SK-N-SH (cell line): ENCODE data around the gene AQP3. TPM values are rescaled to one million over a fixed set of nuclear protein-coding genes. Genes with fewer than 3 reads are reported as not detected.
"Not testable (repeated sequence)": the region's sequence is repeated elsewhere in the genome, so short reads cannot be mapped to it uniquely, and the experiment has no call there.

Source experiments
- CTCF ChIA-PET: fragments of 300-600, 350-600 bp; formaldehyde crosslinking; extraction: SDS; loops from one replicate; lab custom pipeline; 2021; lab: Yijun Ruan, JAX
- POLR2A ChIA-PET: fragments of 350-600 bp; sonication (Branson Sonifier 250); formaldehyde crosslinking; extraction: SDS; loops from one replicate; lab custom pipeline; 2020; ENCODE audit warnings: antibody characterized with exemption, inconsistent platforms; lab: Yijun Ruan, JAX
- DNase-seq: peaks from one replicate; pipeline ENCODE4 v3.0.0; 2012
- H2AFZ ChIP-seq: fragments of 200-600 bp; sonication (generic); 2 replicates; pipeline ENCODE4 v1.8.1; 2016; ENCODE audit warnings: antibody characterized with exemption, mild to moderate bottlenecking, low read depth
- H3F3A ChIP-seq: fragments of 200-600 bp; sonication (generic); replicated peaks from 2 replicates; pipeline ENCODE3; 2016; ENCODE audit warnings: antibody characterized with exemption, mild to moderate bottlenecking; ENCODE audit not compliant: insufficient read depth
- H3K27ac ChIP-seq, 2 experiments: fragments of 200-500 bp in 1 of 2; fragments of 200-600 bp in 1 of 2; sonication (Bioruptor generic) in 1 of 2; sonication (generic), shearing (Covaris generic) in 1 of 2; 2 replicates each; pipeline versions ENCODE4 v1.5.1 to v1.6.1; 2014 to 2016; ENCODE audit warnings: low read depth in 2 of 2, inconsistent platforms in 1 of 2, low read length in 1 of 2, mild to moderate bottlenecking in 1 of 2, mixed read lengths in 1 of 2
- H3K27me3 ChIP-seq: fragments of 200-600 bp; sonication (generic), shearing (Covaris generic); 2 replicates; pipeline ENCODE4 v1.6.1; 2016; ENCODE audit warnings: mixed run types; ENCODE audit not compliant: insufficient read depth
- H3K36me3 ChIP-seq, 2 experiments: fragments of 200-500 bp in 1 of 2; fragments of 200-600 bp in 1 of 2; sonication (Bioruptor generic) in 1 of 2; sonication (generic) in 1 of 2; replicated peaks in 1 of 2; 2 replicates each; pipeline versions ENCODE3 to v1.5.1; 2014 to 2016; ENCODE audit warnings: low read length in 1 of 2, mild to moderate bottlenecking in 1 of 2; ENCODE audit not compliant: insufficient read depth in 2 of 2, control insufficient read depth in 1 of 2
- H3K4me1 ChIP-seq, 2 experiments: fragments of 200-500 bp in 1 of 2; fragments of 200-600 bp in 1 of 2; sonication (Bioruptor generic) in 1 of 2; sonication (generic), shearing (Covaris generic) in 1 of 2; 2 replicates each; pipeline versions ENCODE4 v1.5.1 to v1.6.1; 2014 to 2016; ENCODE audit warnings: low read depth in 1 of 2, low read length in 1 of 2, mixed run types in 1 of 2; ENCODE audit not compliant: insufficient read depth in 2 of 2, control insufficient read depth in 1 of 2
- H3K4me2 ChIP-seq: fragments of 200-600 bp; sonication (generic), shearing (Covaris generic); 2 replicates; pipeline ENCODE4 v1.6.1; 2017; ENCODE audit warnings: mixed run types
- H3K4me3 ChIP-seq, 2 experiments: fragments of 200-500 bp in 1 of 2; fragments of 200-600 bp in 1 of 2; sonication (Bioruptor generic) in 1 of 2; sonication (generic), shearing (Covaris generic) in 1 of 2; 2 replicates each; pipeline versions ENCODE4 v1.5.1 to v1.8.1; 2014 to 2016; ENCODE audit warnings: low read depth in 2 of 2, inconsistent platforms in 1 of 2, low read length in 1 of 2, mild to moderate bottlenecking in 1 of 2, mixed read lengths in 1 of 2, moderate library complexity in 1 of 2
- H3K79me2 ChIP-seq: fragments of 200-600 bp; sonication (generic); 2 replicates; pipeline ENCODE4 v1.8.1; 2017; ENCODE audit warnings: mild to moderate bottlenecking; ENCODE audit not compliant: insufficient read depth
- H3K9ac ChIP-seq: fragments of 200-600 bp; sonication (generic); 2 replicates; pipeline ENCODE4 v1.6.1; 2017; ENCODE audit warnings: mixed run types
- H3K9me2 ChIP-seq: fragments of 200-600 bp; sonication (generic); 2 replicates; pipeline ENCODE4 v1.6.1; 2017; ENCODE audit warnings: mixed run types
- H3K9me3 ChIP-seq: fragments of 200-600 bp; sonication (generic); 2 replicates; pipeline ENCODE4 v1.6.1; 2017; ENCODE audit warnings: mixed run types, mild to moderate bottlenecking, moderate library complexity
- H4K20me1 ChIP-seq: fragments of 200-600 bp; sonication (generic); 2 replicates; pipeline ENCODE4 v1.6.1; 2017; ENCODE audit warnings: mild to moderate bottlenecking, mixed run types; ENCODE audit not compliant: insufficient read depth
- WGBS: methylation state at CpG from one replicate; pipeline ENCODE4 v1.1.6; 2017; ENCODE audit warnings: low lambda C conversion rate; 5-methylcytosine and 5-hydroxymethylcytosine counted together
- polyA plus RNA-seq, 3 experiments: library from polyadenylated mRNA; depleted of rRNA; stranded (reverse); fragments of >200 nt; gene quantifications; 2 replicates each; pipeline ENCODE4 v1.2.3, GENCODE V29; 2012

AQP3 gene
- polyA plus RNA-seq, 1 of the 3 experiments (the other 2 are of a cell fraction) = 0.64 TPM

DNA sequence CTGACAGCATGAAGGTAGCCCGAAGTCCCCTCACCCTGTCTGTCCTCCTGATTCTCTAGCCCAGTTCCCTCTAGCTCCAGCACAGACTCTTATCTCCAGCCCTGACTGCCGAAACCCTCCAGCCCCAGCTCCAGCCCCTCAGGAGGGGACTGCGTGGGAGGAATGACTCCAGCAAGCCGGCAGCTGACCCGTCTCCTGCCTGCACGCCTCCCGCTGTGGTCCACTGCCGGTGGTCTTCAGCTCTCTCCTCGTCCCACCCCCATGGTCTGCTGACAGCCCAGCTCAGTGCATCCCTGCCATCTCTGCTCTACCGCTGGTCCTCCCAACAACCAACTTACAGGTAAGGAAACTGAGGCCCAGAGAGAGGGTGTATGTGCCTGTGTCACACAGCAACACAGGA, 45.6 kb downstream of the AQP3 start:
- H3F3A ChIP-seq, H3K27me3 ChIP-seq, H3K36me3 ChIP-seq, H3K9me3 ChIP-seq, H2AFZ ChIP-seq, H3K9ac ChIP-seq, H3K4me3 ChIP-seq, H3K4me2 ChIP-seq, POLR2A ChIA-PET, H3K79me2 ChIP-seq, H4K20me1 ChIP-seq, DNase-seq, H3K4me1 ChIP-seq, H3K9me2 ChIP-seq, H3K27ac ChIP-seq: not testable (repeated sequence)
- CTCF ChIA-PET = interaction anchor here (3.6 to 6.9 kb wide), 2 partner anchors 63 to 71 kb away, joined by 22 to 81 read pairs; partner anchors contain the start of gene NOL6
- 70% methylated on average over 10 of the region's 10 CpGs for WGBS

DNA sequence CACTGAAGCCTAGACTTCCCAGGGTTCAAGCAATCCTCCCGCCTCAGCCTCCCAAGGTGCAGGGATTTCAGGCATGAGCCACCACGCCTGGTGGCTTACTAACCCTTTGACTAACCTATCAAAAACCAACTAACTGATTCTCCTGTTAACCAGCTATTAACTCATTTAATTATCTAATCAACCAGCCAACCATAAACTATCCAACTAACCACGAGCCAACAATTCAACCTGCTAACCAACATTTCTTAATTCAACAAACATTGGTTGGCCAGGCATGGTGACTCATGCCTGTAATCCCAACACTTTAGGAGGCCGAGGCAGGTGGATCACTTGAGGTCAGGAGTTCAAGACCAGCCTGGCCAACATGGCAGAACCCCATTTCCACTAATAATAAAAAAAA, 48.3 kb downstream of the AQP3 start:
- H3K27ac ChIP-seq, H3K4me3 ChIP-seq, H3K4me1 ChIP-seq, H3K9me3 ChIP-seq, POLR2A ChIA-PET, H3K9ac ChIP-seq, H3K27me3 ChIP-seq, H3F3A ChIP-seq, H3K36me3 ChIP-seq, DNase-seq, H3K4me2 ChIP-seq, H3K9me2 ChIP-seq, H4K20me1 ChIP-seq, H3K79me2 ChIP-seq, H2AFZ ChIP-seq: not testable (repeated sequence)
- CTCF ChIA-PET = interaction anchor here (0.8 to 3.1 kb wide), 3 partner anchors 16 to 75 kb away, joined by 3 to 10 read pairs (median 10); partner anchors contain the start of gene NOL6
- 67% methylated on average over 4 of the region's 4 CpGs for WGBS

DNA sequence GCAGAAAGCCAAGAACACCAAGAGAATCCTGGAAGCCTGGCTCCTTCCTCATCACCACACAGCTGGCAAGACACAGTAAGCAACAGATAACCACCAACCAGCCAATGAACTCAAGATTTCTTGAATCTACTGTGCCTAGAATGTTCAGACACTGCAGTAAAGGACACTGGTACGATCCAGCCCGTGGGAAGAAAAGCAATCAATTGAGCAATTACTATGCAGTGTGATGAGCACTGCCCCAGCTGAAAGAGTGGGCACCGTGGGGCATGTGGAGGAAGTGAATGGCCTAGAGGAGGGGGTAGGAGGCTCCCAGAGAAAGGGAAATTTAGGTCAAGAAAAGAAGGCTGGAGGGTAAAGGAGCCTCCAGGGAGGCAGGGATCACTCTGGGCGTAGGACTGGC, 49.6 kb downstream of the AQP3 start:
- H3K27ac ChIP-seq, H3K79me2 ChIP-seq, DNase-seq, POLR2A ChIA-PET, H3F3A ChIP-seq, H3K9me3 ChIP-seq, H3K4me1 ChIP-seq, H3K27me3 ChIP-seq, H2AFZ ChIP-seq, H3K4me2 ChIP-seq, H3K9me2 ChIP-seq, H3K9ac ChIP-seq, H3K36me3 ChIP-seq, H3K4me3 ChIP-seq, H4K20me1 ChIP-seq: not testable (repeated sequence)
- 60% methylated on average over 3 of the region's 4 CpGs for WGBS
- CTCF ChIA-PET = interaction anchor here (2.0 to 3.1 kb wide), 3 partner anchors 18 to 69 kb away, joined by 6 to 10 read pairs (median 10); no protein-coding TSS in a partner anchor

DNA sequence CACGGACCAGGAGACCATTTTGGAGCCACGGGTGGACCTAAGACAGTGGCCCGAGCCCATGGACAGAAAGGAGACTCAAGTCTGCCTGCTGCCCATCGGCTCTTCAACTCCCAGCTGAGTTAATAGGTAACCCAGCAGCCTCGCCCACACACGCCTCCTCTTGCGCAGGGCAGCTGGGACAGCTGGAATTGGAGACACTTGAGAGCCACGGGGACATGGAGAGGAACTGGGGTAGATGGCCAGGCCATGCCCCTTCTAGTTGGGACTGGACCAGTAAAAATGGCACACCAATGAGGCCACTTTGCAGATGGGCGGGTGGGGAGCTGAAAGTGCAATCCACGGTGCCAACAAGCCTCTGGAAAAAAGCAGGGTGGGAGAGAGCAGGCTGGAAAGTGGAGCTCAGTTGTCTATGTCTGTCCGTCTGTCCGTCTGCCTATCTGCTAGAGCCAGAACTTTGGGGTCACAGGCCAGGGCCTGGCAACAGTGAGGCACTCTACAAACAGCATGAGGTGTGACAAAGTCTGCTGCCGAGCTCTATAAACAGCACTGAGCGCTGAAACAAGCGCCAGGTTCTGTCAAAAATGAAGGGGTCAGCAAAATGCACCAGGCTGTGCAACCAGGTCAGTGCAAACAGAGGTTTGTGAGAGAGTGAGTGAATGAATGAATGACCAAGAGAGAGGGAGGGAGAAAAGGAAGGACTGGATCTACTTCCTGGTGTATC, 52.1 kb downstream of the AQP3 start:
- H3K36me3 ChIP-seq, H3K9me2 ChIP-seq, H3K4me1 ChIP-seq, H3F3A ChIP-seq, DNase-seq, H3K27me3 ChIP-seq, H3K27ac ChIP-seq, POLR2A ChIA-PET, H3K9me3 ChIP-seq, H2AFZ ChIP-seq, H4K20me1 ChIP-seq, H3K4me3 ChIP-seq, H3K9ac ChIP-seq, H3K79me2 ChIP-seq, H3K4me2 ChIP-seq: not testable (repeated sequence)
- WGBS = 79% methylated on average over 15 of the region's 15 CpGs
- CTCF ChIA-PET = interaction anchor here (2.4 kb wide), 1 partner anchor 21 kb away, joined by 8 read pairs; no protein-coding TSS in a partner anchor

DNA sequence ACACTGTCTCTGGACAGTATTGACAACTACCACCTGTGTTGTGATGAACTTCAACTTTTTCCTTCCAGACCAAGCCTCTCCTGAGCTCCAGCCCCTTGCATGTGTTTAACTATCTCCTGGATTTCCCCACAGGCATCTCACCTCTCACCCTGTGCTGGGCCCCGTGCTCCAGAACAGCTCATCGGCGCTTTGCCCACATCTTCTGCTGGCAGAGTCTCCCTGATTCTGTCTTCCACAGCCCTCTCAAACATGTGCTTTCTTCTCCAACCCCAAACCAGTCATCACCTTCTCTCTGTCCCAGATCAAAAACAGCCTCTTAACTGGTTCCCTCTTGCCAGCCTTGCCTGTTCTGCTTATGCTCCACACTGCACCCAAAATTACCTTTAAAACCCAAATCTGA, 53.4 kb downstream of the AQP3 start:
- H3K9ac ChIP-seq, H3K4me2 ChIP-seq, POLR2A ChIA-PET, H3K79me2 ChIP-seq, H3K9me2 ChIP-seq, H3F3A ChIP-seq, H3K27ac ChIP-seq, DNase-seq, H3K4me1 ChIP-seq, H3K4me3 ChIP-seq, H3K36me3 ChIP-seq, H4K20me1 ChIP-seq, H2AFZ ChIP-seq, H3K9me3 ChIP-seq, H3K27me3 ChIP-seq: not testable (repeated sequence)
- CTCF ChIA-PET = interaction anchor here (1.5 to 2.4 kb wide), 2 partner anchors 19 to 73 kb away, joined by 4 to 8 read pairs; no protein-coding TSS in a partner anchor
- whole genome bisulfite sequencing = 91% methylated on average over 3 of the region's 3 CpGs
